Measurements from ENCODE around the gene MRGPRE.

MRGPRE gene

DNA sequence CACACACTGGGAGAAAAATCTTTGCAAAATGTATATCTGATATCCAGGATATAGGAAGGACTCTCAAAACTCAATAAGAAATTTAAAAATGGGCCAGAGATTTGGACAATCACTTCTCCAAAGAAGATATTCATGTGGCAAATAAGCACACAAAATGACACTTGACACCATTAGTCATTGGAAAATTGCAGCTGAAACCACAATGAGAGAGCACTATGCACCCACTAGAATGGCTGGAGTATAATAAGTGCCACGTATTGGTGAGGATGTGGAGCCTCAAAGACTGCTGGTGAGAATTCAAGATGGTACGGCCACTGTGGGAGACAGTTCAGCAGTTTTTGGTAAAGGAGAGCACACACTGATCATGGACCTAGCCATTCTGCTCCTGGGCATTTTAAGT lies 54.3 kb downstream of the MRGPRE start:
- DNase-seq, result no peak
